Non-pigmented ciliary epithelial cell (primary cell): ENCODE results near the gene KAZALD1.

Source experiments
- DNase-seq: peaks from one replicate; pipeline ENCODE4 v3.0.0-alpha.2; 2010; ENCODE audit warnings: low read depth

KAZALD1 gene, protein sequence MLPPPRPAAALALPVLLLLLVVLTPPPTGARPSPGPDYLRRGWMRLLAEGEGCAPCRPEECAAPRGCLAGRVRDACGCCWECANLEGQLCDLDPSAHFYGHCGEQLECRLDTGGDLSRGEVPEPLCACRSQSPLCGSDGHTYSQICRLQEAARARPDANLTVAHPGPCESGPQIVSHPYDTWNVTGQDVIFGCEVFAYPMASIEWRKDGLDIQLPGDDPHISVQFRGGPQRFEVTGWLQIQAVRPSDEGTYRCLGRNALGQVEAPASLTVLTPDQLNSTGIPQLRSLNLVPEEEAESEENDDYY

DNA sequence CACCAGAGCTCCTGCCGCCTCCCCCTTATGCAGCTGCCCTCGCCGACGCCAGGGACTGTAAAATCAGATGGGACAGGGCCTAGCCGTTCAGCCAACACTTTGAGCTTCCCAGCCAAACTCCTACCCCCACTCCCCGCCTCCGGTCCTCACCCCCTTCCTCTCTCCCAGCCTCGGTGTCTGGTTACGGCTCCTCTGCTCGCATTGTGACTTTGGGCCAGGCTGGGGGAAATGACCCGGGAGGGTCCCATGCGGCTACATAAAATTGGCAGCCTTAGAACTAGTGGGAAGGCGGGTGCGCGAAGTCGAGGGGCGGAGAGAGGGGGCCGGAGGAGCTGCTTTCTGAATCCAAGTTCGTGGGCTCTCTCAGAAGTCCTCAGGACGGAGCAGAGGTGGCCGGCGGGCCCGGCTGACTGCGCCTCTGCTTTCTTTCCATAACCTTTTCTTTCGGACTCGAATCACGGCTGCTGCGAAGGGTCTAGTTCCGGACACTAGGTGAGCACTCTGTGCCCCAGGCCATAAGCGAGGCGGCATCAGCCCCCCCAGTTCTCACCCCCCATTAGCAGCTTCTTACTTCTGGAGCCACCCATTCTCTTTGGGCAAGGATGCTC lies at the start of gene KAZALD1:
KAZALD1 (plus strand) TSS at position 366 of the 608 bp plus-strand sequence. CDS start 604 bp downstream, outside the sequence.
- no peak for DNase-seq

DNA sequence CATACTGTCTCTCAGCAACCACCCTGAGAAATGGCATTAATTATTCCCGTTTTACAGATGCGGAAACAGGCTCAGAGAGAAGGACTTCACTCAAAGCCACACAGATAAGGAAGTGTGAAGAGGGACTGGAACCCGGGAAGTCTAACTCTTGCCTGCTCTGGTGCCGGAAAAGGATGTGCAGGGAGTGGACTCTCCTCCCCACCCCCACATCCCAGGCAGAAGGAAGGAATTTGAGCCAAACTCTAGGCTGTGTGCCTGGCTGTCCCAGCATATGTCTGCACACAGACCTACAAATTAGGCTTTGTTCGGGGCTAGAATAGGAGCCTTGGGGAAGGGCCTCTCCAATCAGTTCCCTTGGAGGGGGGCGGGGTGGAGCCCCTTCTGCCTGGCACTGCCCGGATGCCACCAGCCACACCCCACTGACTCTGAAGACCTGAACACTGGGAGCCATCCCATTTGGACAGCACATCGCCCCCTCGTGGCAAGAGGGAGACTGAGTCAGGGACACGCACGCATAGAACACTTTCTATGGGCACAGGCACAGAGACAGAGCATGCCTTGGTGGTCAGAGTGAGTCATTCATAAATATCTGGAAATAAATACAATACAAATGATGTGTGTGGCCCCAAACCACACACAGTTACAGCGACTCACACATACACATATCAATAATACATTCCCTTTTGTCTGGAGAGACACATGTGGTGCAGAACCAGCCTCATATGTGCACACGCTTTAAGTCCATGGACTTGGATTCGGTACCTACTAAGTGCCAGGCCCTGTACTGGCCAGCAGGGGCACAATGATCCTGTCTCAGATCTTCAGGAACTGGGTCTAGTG lies 49.0 kb upstream of the KAZALD1 start:
- DNase-seq, result no peak

DNA sequence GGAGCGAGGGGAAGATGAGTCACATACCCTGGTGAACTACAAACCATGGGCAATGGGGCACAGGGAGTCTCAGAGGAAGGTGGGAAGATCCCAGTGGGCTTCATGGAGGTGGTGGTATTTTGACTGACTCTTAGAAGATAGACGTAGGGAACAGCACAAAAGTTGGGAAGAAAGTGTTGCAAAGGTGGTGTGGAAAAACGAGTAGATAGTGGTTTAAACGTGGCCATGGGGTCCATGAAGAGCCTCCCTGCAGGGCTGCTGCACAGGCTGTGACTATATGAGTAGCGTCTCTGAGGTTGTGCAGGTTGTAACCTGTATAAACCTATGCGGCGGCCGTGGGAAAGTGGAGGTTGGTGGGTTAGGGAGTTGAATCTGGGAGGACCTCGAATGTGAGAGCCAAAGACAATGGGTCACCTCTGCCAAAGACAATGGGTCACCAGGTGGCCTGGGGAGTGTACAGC lies 48.4 kb upstream of the KAZALD1 start:
- no peak for DNase-seq

DNA sequence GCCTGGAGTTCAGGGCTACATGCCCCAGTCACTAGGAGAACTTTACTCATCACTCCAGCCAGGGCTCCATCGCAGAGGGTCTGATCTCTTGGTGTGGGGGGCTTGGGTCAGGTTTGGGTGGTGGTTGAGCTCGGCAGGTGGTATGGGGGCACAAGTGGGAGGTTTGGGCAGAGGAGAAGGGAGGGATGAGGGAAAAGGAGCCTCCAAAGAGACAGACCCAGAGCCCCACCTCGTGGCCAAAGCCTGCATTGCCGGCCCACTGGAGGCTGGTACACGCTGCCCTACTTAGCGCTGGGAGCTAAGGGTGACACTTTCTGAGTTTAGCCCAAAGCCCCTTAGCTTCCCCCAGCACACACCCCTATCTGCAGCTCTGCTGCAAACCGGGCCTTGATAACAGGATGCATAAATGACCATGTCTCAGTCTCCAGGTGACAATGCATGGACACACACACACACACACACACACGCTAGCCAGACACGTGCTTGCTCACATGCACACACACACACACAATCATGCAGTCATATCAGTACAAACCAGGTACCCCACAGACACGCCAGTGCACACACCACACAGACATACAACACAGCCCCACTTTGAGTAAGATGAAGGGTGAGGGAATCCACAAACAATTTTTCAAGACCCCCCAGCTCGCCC lies 47.4 kb upstream of the KAZALD1 start:
- no peak for DNase-seq

DNA sequence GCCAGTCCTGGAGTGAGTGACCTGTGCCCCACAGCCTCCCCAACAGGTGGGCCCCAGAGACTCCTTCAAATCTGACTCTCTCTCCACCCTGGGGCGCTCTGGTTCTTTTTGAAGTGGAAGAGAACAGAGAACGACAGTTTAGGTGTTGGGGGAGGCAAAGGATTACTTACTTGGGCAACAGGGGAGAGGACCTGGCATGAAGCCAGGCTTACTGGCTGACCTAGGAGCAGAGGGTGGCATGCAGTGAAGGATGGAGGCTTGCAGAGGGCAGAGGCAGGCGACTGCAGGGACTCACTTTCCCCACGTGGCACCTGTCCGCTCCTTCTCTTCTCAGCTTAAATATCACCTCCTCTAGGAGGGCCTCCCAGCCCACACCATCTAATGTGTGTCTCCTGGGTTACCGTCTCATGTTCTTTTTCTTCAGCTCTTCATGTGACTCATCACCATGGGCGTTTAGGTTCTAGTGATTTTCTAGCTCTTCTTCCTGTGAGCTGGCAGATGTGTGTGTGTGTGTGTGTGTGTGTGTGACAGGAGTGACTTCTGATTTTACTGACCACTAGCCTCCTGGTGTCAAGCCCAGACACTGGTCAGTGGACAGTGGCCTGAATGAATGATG lies 46.7 kb upstream of the KAZALD1 start:
- peak; percentile 86 for DNase-seq

DNA sequence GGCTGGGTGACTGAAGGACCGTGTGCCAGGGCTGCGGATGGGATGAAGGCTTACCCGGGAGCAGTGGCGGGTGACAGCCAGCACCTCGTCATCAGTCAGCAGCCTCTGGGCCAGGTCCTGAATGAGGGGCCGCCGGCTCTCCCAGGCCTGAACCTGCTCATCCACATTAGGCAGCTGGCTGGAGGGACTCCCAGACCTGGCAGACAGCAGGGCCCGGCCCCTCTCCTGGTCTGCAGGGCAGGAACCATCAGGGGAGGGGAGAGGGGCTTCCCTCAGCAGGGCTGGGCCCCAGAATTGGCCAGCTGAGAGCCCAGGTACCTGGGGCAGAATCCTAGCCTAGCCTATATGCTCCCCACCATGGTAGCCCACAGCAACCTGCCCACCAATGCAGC lies 46.2 kb upstream of the KAZALD1 start:
- DNase-seq, result no peak

DNA sequence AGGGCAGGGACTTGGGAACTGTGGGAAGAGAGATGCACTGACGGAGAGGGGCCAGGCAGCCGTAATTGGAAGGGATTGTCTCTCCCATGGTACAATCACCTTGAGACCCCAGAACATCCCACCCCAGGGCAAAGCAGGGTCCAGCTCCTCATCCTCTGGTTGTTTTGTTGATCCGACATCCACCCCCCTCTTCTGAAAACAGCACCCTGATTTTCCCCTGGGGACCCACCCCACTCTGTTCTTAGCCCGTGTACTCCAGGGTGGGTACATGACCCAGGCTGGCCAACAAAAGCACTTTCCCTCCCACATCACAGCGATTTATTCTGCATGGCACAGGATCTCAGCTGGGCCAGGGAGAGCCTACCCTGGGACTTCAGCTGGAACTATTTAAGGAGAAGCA lies 45.0 kb upstream of the KAZALD1 start:
- DNase-seq, result no peak

DNA sequence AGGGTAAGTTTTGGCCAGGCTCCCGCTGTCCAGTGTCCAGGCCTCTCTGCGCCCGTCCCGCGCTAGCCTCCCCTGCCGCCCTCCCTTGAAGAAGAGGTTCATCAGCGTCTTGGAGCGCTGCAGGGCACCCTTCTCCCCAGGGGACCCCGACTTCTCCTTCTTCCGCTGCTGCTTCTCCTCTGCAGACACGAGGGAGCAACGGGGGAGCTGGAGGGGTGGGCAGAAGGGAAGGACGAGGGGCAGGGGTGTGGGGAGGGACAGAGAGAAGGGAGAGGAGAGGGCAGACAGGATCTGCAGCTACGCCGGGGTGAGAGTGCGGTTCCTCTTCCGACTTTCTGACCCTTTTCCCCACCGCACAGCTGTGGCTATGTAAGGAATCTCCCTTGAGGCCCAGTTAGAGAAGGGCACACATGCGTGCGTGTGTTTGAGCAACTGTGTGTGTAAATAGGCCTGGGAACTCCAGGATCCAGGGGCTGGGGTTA lies 43.6 kb upstream of the KAZALD1 start:
- DNase-seq, result no peak

DNA sequence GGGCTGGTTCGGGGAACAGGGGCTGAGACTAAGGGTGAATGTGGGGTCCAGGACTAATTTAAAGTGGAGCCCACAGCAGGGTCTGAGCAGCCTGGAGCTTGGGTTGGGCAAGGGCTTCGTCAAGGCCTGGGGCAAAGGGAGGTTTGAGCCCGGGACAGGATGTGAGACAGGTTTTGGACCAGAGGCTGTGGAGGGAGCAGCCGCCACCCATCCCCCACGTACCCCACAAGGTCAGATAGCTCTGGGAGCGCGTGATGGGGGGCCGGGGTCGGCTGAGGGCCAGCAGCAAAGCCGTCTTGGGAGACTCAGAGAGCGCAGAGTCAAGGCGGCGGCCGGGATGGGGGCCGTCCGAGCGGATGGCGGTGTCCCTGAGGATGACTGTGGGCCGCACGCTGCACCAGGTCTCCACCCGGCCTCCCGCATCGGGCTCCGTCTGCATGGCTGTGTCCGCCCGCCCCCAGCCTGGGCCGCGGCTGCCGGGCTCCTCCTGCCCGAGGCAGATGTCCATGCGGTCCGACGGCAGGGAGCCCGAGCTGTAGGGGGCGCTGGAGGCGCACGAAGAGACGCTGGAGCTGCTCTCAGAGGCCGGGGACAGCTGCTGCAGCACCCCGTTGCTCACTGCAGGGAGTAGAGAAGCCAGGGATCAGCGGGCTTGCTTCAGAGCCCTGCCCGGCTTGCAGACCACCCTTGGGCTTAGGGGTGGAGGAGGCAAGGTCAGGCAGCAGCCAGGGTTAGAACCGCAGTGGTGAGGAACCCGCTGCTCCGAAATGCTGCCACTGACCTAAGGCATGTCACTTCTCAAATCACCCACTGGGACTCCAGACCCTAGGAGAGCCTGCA lies 43.0 kb upstream of the KAZALD1 start:
- no peak for DNase-seq

DNA sequence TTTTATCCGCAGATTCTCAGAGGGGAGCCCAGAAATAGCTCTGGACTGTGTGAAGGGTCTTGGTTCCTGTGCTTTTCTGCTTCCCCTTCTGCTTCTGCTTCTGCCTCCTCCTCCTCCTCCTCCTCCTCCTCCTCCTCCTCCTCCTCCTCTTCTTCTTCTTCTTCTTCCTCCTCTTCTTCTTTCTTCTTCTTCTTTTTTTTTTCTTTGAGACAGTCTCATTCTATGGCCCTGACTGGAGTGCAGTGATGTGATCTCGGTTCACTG lies 42.4 kb upstream of the KAZALD1 start:
- no peak for DNase-seq

DNA sequence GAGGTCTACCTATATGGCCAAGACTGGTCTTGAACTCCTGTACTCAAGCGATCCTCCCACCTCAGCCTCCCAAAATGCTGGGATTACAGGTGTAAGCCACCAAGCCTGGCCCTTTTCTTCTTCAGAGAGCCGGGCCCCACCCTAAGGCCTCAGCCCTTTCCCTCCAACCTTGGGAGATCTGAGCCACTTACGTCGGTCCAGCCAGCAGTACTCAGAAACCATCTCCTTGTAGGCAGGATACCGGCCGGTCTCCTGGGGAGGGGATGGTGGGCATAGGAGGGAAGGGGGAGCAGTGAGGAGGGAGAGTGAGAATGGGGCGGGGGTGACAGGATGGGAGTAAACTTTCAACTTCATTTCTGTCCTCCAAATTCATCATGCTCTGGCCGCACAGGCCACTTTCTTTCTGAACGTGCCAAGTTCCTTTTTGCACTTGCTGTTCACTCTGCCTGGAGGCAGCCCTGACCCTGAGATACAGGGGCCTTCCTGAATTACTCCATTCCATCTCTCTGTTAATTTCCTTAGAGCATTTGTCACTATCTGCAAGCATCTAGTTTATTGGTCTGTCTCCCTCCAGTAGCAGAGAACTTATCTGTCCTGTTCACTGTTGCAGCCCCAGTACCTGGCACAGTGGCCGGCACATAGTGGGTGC lies 41.2 kb upstream of the KAZALD1 start:
- no peak for DNase-seq

DNA sequence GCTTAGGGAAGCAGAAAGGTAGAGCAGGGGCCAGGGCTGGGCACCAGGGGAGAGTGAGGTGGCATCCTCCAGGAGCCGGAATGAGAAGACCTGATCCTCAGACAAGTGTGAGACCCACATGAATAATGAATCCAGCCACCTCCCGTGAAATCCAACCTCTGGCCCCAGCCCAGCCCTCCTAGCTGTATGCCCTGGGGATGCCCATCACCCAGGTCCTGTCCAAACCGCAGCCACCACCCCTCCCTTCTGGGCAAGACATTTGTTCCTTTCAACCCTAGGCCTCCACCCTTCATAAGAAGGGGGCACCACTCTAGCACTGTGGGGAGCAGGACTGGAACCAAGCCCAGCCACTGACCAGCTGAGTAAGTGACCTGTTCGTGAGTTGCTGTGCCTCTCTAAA lies 40.5 kb upstream of the KAZALD1 start:
- no peak for DNase-seq

DNA sequence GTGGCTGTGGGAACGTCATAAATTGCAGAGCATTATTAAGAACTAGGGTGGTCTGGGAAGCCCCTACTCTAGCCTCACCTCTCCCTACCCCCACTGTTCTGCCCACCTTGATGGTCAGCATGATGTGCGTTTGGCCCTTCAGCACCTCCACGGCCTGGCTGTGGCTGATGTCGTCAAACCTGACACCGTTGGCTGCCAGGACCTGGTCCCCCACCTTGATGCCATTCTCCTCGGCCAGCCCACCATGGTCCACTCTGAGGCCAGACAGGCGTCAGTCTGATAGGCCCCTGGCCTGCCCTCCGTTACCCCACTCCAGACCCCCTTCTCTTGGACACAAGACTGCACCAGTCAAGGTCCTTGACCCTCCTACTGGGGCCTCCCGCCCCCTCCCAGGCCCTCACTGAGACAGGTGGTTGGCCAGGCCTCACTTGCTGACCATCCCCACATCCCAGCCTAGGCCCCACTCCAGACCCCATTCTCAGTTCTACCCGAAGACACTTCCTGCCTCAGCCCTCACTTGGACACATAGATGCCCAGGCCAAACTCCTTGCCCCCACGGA lies 40.0 kb upstream of the KAZALD1 start:
- DNase-seq, result no peak

DNA sequence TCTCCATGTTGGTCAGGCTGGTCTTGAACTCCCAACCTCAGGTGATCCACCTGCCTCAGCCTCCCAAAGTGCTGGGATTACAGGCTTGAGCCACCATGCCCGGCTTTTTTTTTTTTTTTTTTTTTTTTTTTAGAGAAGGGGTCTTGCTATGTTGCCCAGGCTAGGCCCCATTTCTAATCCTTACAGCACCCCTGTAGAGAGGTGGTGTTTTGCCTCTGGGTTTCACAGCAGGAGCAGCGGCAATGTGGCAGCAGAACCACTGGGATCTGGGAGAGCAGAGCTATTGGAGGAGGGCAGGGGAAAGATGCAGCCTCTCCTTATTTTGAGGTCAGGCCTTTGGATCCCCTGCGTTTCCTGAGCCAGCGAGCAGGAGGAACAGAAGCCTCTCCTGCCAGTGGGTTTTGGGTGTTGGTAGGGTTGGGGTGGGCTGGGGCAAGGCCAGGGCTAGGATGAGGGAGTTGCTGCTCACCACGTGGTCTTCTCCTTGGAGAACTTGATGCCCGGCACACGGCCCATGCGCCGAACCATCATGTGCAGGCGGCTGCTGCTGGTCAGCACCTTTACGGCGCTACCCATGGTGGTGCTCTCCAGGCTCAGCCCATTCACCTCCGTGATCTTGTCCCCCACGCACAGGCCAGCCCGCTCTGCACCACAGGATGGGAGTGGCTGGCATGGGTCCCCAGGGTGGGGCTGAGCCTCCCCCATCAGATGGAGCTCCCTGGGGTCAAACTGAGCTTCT lies 38.7 kb upstream of the KAZALD1 start:
- no peak for DNase-seq

DNA sequence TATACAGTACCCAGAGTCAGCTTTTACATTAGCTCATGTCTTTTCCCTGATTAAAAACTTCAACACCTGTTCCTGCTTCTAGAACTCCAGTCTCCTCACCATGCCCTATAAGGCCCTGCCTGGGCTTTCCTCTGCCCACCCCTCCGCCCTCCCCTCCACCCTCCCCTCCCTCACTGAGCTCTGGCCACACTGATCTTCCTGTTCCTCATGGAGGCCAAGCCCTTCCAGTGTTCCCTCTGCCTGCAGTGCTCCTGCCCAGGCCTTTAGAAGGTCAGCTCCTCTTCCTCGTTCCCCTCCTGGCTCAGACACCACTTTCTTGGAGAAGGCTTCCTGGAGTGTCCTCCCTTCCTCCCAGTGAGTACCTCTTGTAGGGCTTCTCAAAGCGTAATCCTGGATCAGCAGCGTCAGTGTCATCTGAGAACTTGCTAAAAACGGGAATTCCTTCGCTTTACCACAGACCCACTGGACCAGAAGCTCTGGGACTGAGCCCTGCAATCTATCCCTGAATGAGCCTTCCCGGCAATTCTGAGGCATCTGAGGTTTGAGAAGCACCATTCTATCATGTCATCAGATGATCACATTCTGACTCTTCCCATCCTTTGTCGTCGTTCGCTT lies 34.6 kb upstream of the KAZALD1 start:
- DNase-seq, result no peak

DNA sequence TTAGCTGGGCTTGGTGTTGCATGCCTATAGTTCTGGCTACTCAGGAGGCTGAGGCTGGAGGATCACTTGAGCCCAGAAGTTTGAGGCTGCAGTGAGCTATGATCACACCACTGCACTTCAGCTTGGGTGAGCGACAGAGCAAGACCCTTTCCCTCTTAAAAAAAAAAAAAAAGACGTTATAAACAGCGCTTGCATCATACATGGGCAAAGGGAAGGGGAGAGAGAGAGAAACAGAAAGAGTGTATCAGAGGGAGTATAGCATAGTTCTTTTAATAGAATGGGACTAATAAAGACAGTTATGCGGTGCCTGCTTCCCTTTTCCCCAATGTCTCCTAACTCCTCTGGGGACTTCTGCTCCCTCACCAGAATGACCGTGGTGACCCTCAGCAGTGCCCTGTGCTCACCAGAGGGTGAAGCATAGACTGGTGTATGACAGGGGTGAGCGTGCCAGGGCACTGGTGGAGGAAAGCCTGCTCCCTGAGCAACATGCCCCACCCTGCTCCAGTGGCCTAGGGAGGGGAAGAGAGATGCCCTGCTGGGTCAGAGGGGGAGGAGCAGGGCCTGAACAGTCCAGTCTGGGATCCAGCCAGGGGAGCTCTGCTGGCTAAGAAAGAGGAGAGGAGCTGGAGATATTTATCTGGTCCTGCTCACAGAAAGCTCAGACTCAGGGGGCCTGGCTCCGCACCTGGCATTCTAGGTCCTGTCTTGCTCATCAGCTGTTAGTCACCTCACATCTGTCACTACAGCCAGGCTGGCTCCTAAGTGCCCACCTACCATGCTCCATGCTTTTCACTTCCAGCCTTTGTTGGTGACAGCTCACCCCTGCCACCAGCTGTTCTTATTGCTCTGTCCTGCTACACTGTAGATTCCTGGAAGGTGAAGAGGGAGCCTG lies 33.1 kb upstream of the KAZALD1 start:
- no peak for DNase-seq

DNA sequence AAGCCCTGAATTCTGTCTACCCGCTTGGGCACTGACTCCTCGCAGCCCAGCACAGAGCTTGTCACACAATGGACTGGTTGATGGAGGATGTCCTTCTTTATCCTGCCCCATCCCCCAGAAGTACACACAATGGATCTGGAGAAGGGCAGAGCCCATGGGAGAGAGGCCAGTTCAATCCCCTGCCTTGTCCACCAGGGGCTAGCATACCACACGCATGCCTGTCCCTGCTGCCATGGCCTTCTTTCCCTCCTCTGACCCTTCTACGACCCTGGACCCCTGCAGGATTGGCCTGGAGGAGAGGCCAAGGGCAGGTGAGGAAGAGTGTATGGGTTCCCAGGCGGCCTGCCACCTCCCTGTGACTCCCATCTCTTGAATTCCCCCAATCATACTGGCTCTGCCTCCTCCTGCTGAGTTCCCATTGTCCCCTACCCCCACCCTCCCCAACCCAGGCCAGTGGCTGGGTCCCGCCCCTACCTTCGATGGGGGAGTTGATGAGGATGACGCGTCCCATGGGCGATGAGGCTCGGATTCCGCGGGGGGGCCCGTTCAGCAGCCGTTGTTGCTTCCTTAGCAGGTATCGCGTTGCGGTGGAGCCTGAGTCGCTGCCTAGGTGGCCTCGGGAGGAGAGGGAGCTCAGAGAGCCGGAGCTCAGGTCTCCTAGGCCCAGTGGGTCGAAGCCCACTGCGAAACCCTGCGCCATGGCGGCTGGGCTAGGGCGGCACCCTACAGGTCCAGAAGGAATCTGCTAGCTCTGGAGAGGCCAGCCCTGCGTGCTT lies 32.1 kb upstream of the KAZALD1 start:
- DNase-seq, result no peak
